Measurements from ENCODE around the gene SIRT2. TPM values are rescaled to one million over a fixed set of nuclear protein-coding genes. Genes with fewer than 3 reads are reported as not detected.

The SIRT2 gene
- total and polyA plus RNA-seq, 2 of the 8 experiments (the other 6 are each of a cell fraction or from before 2014, with no cell fraction given) = 6.5 to 10.0 TPM

- no peak for FAIRE-seq
- Histone ChIP-seq H3K9me3 (ENCODE audit: insufficient read depth in 2 of 2, low read depth in 1 of 2, low read length in 1 of 2) (no peaks in the 10 kb centered on the region), H3K36me3 (ENCODE audit: control insufficient read depth in 2 of 4, insufficient read depth in 4 of 4, low read length in 3 of 4) (peaks cover 9 to 32% (median 25%) of the 10 kb centered on the region in 4 experiments), H3K27me3 (replicated peaks in 1 of 4; ENCODE audit: control insufficient read depth in 3 of 4, extremely low read depth in 1 of 4, insufficient read depth in 3 of 4, low read length in 3 of 4) (no peaks in the 10 kb centered on the region), H3K9ac (replicated peaks in 1 of 4; ENCODE audit: extremely low read depth in 1 of 4, low read depth in 3 of 4, low read length in 3 of 4) (no peak overlapping the region), H3K4ac (replicated peaks; ENCODE audit: insufficient read length, low read depth, low read length) (no peak overlapping the region), H4K20me1 (replicated peaks in 1 of 2; ENCODE audit: control insufficient read depth in 1 of 2, insufficient read depth in 2 of 2, low read length in 2 of 2) (peaks cover 0 to 4% of the 10 kb centered on the region in 2 experiments), H3K14ac (ENCODE audit: insufficient read length) (no peak overlapping the region), H3K23ac (ENCODE audit: insufficient read length) (no peak overlapping the region), H3K56ac (replicated peaks; ENCODE audit: insufficient read length, low read depth, low read length) (no peak overlapping the region), H2AFZ (ENCODE audit: low read length) (no peak overlapping the region), H4K5ac (ENCODE audit: insufficient read length, low read depth, low read length) (no peak overlapping the region), H2BK15ac (ENCODE audit: low read length) (no peak overlapping the region), H2BK20ac (ENCODE audit: low read length) (no peak overlapping the region), H2BK120ac (replicated peaks; ENCODE audit: low read depth, low read length) (no peak overlapping the region), H3K23me2 (ENCODE audit: low read depth, low read length) (peaks cover 4% of the 10 kb centered on the region; the same call in 1 of the 2 replicates), H4K91ac (replicated peaks; ENCODE audit: insufficient read length, low read length) (no peak overlapping the region), H2AK5ac (ENCODE audit: low read depth, low read length) (no peak overlapping the region), H2BK5ac (ENCODE audit: low read depth, low read length) (no peak overlapping the region), H3K79me2 (ENCODE audit: control insufficient read depth in 1 of 2, insufficient read depth in 2 of 2, low read length in 2 of 2) (peaks cover 0 to 45% of the 10 kb centered on the region in 2 experiments; a peak in 2 of 4 replicates), H3K79me1 (ENCODE audit: low read depth, low read length) (peaks cover 21% of the 10 kb centered on the region), H3K27ac (ENCODE audit: low read depth, low read length) (no peak overlapping the region), H3K4me3 (ENCODE audit: extremely low read depth in 1 of 4, insufficient read depth in 2 of 4, low read depth in 3 of 4, low read length in 4 of 4) (no peak overlapping the region), H3K4me1 (replicated peaks in 1 of 4; ENCODE audit: control insufficient read depth in 3 of 4, insufficient read depth in 4 of 4, low read length in 3 of 4) (peaks cover 0 to 2% (median under 1%) of the 10 kb centered on the region in 4 experiments; a peak in 3 of 7 replicates), H3K4me2 (ENCODE audit: insufficient read depth in 1 of 2, low read depth in 2 of 2, low read length in 2 of 2) (no peak overlapping the region; a peak in 1 of 4 replicates), H4K8ac (ENCODE audit: extremely low read depth, insufficient read depth, low read length) (no peak overlapping the region), H2BK12ac (ENCODE audit: low read depth, low read length) (no peak overlapping the region), H3K18ac (ENCODE audit: extremely low read depth, low read length) (no peak overlapping the region)
- CTCF ChIA-PET (ENCODE audit: partially characterized antibody) = interaction anchor here (1.0 to 9.8 kb wide), 8 partner anchors 10 to 76 kb away, joined by 3 to 120 read pairs (median 6); no protein-coding TSS in a partner anchor
- 92% methylated on average over 4 of the region's 4 CpGs; no CpG with 5 or more reads in 1 of the 2 experiments for WGBS, 2 experiments (ENCODE audit: extremely low coverage in 1 of 2, insufficient coverage in 1 of 2, insufficient read length in 1 of 2, insufficient replicate concordance in 2 of 2, low coverage in 1 of 2, low lambda C conversion rate in 2 of 2, missing lambda C conversion rate in 1 of 2)
- TF ChIP-seq GABPA (IDR thresholded peaks at IDR 0.05; ENCODE audit: borderline replicate concordance, insufficient read depth, low read length) (no peak), JUN (IDR thresholded peaks at IDR 0.05; ENCODE audit: low read depth, low read length) (no peak), YY1 (IDR thresholded peaks at IDR 0.05; ENCODE audit: low read depth, low read length) (no peak), ASH2L (IDR thresholded peaks at IDR 0.05; ENCODE audit: low read length) (no peak)
- DNase-seq (ENCODE audit: low read depth in 1 of 2, low spot score in 2 of 2) = no peak
- POLR2A ChIA-PET (ENCODE audit: partially characterized antibody) = interaction anchor here (0.6 to 3.0 kb wide), 5 partner anchors 13 to 359 kb away, joined by 3 to 36 read pairs (median 3); no protein-coding TSS in a partner anchor
Measured at GRCh38 chr19:38928391-38929001, 29.1 kb upstream of the SIRT2 start.

All from H1 (cell line).